Activated CD8-positive, alpha-beta T cell treated with anti-CD3 and anti-CD28 coated beads for 36 hours (primary cell): Measurements from ENCODE around the gene BMP4. TPM values are rescaled to one million over a fixed set of nuclear protein-coding genes. Genes with fewer than 3 reads are reported as not detected.

ENCODE experiments used
- ATAC-seq: fragments of 200-7000 bp; cut with Tn5 transposase; one replicate; pipeline ENCODE4 v1.10.0; 2021; ENCODE audit warnings: mild to moderate bottlenecking, moderate library complexity
- CTCF ChIA-PET: fragments of 350-600 bp; sonication (Branson Sonifier 250); formaldehyde crosslinking; loops from one replicate; lab custom pipeline; 2021; ENCODE audit warnings: antibody characterized with exemption; lab: Charles Lee
- POLR2A ChIA-PET: fragments of 350-600 bp; sonication (Branson Sonifier 250); formaldehyde crosslinking; loops from one replicate; lab custom pipeline; 2021; ENCODE audit warnings: antibody characterized with exemption; lab: Charles Lee
- DNase-seq: peaks from one replicate; pipeline ENCODE4 v3.0.0-alpha.2; 2020
- H3K27ac Mint-ChIP-seq: one replicate; pipeline ENCODE4 v1.8.0; 2021; ENCODE audit warnings: mild to moderate bottlenecking, mixed read lengths
- H3K27me3 Mint-ChIP-seq: one replicate; pipeline ENCODE4 v1.8.0; 2021; ENCODE audit warnings: mixed read lengths
- H3K36me3 Mint-ChIP-seq: one replicate; pipeline ENCODE4 v1.8.0; 2021; ENCODE audit warnings: low read depth, mixed read lengths
- H3K4me1 Mint-ChIP-seq: one replicate; pipeline ENCODE4 v1.8.0; 2021; ENCODE audit warnings: low read depth, mixed read lengths
- H3K4me3 Mint-ChIP-seq: one replicate; pipeline ENCODE4 v1.8.0; 2021; ENCODE audit warnings: mild to moderate bottlenecking, moderate library complexity, mixed read lengths
- H3K9me3 Mint-ChIP-seq: one replicate; pipeline ENCODE4 v1.8.0; 2021; ENCODE audit warnings: mixed read lengths
- intact Hi-C: fragments of 100-400 bp; cut with micrococcal nuclease; formaldehyde crosslinking; loops from one replicate; pipeline ENCODE4 v1.10.0; 2022
- total RNA-seq, 2 experiments: library from RNA; stranded (reverse); gene quantifications; one replicate each; pipeline ENCODE4 v1.2.3, GENCODE V29; 2021
- TF ChIP-seq, protein P1 (sequence below): fragments of 200-600 bp; IDR thresholded peaks from one replicate; pipeline ENCODE4 v1.8.0; 2022; ENCODE audit warnings: antibody characterized with exemption, mild to moderate bottlenecking

Gene BMP4
- total RNA-seq, 2 experiments from 2014 or later, result not detected

DNA sequence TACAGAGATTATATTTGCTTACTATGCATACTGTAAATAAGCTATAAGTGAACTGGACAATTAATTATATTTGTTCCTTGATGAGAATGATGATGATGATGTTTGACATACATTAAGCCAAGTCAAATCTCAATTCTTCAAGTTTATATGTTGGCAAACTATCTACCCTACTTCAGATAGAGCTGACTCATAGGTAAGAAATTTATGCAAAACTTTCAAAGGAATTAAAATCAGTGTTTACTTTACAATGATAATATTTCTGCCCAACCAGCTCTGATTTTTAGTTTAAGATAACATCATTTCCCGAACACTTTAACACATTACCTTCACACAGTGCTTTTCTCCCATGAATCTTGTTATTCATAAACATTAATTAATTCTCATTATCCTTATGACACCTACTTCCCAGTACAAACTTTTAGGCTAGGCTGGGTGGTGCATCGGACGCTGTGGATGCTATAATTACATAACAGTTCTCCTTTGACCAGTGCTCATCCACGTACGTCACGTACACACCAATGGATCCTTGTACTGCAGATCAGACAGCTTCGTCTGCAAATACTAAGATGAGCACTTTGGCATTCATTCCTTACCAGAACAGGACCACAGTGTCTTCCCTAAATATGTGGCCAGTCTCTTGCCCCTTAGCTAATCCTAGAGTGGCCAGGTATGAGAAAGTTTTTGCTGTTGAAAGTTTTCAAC is 18.3 kb downstream of the BMP4 start:
- Mint-ChIP-seq H3K4me3 (no peak overlapping the region), H3K4me1 (no peaks in the 10 kb centered on the region), H3K27me3 (peaks cover 4% of the 10 kb centered on the region), H3K27ac (no peak overlapping the region), H3K36me3 (no peaks in the 10 kb centered on the region), H3K9me3 (no peaks in the 10 kb centered on the region)
- ATAC-seq, result no peak
- intact Hi-C loops, result no loop called here
- no peak for DNase-seq
- TF ChIP-seq, protein P1, sequence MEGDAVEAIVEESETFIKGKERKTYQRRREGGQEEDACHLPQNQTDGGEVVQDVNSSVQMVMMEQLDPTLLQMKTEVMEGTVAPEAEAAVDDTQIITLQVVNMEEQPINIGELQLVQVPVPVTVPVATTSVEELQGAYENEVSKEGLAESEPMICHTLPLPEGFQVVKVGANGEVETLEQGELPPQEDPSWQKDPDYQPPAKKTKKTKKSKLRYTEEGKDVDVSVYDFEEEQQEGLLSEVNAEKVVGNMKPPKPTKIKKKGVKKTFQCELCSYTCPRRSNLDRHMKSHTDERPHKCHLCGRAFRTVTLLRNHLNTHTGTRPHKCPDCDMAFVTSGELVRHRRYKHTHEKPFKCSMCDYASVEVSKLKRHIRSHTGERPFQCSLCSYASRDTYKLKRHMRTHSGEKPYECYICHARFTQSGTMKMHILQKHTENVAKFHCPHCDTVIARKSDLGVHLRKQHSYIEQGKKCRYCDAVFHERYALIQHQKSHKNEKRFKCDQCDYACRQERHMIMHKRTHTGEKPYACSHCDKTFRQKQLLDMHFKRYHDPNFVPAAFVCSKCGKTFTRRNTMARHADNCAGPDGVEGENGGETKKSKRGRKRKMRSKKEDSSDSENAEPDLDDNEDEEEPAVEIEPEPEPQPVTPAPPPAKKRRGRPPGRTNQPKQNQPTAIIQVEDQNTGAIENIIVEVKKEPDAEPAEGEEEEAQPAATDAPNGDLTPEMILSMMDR, result no peak
- ChIA-PET CTCF (interaction anchor here (1.4 kb wide), 1 partner anchor 20 kb away, joined by 3 read pairs; no protein-coding TSS in a partner anchor), POLR2A (interaction anchor here (1.0 kb wide), 1 partner anchor 142 kb away, joined by 3 read pairs; no protein-coding TSS in a partner anchor)

DNA sequence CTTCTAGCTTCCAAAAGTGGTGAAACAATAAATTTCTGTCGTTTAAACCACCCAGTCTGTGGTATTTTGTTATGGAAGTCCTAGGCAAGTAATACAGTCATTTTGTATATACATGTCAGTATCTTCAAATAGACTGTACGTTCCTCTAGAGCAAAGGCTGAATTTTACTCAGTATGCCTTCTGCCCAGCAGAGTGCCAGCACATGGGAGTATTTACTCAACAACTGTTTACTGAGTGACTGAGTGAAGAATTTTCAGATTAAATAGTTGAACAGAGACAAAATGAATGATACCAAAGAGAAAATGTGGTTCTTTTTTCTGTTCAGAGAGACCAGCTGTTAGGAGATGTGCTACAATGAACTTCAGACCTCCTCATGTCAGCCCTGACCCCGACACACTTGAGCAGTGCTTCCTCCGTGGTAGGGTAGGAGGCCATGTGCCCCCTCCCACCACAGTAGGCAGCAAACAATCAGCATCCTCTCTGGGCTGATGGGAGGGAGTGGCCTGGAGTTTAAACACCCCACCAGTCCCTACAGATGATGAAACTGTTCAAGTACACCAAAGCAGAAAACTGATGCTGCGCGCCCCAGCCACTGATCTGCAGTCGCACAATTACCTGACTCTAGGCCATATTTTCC is 21.7 kb downstream of the BMP4 start:
- ATAC-seq, result no peak
- no peak overlapping the region for H3K27ac Mint-ChIP-seq
- CTCF ChIA-PET, result interaction anchor here (1.2 kb wide), 1 partner anchor 394 kb away, joined by 3 read pairs; no protein-coding TSS in a partner anchor
- intact Hi-C loops, result loop anchor here (5.0 kb wide), 1 partner anchor 242 kb away; no protein-coding TSS in a partner anchor
- H3K36me3 Mint-ChIP-seq, result no peaks in the 10 kb centered on the region
- TF ChIP-seq, protein P1, result no peak
- POLR2A ChIA-PET, result no interaction called here
- H3K27me3 Mint-ChIP-seq, result peaks cover 1% of the 10 kb centered on the region
- DNase-seq, result no peak
- no peaks in the 10 kb centered on the region for H3K4me1 Mint-ChIP-seq
- no peak overlapping the region for H3K4me3 Mint-ChIP-seq
- H3K9me3 Mint-ChIP-seq, result no peaks in the 10 kb centered on the region

DNA sequence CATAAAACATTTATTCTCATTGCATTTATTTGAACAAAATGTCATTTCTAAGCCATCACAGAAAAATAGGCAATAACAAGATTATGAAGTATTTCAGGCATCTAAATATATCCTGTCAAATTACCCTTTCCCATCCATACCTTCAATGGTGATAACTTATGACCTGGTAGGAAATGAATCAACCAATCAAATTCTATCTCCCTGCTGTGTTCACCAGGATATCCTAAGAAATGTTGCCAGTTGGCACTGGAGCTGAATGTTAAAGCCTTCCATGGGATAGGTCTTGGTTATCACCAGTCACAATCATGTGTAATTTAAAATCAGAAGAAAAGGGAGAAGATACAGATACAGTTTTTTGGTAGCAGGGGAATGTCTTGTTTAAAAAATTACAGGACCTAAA is 23.7 kb downstream of the BMP4 start:
- Mint-ChIP-seq H3K4me3 (no peak overlapping the region), H3K27ac (no peak overlapping the region), H3K36me3 (no peaks in the 10 kb centered on the region), H3K4me1 (no peaks in the 10 kb centered on the region), H3K9me3 (no peaks in the 10 kb centered on the region), H3K27me3 (peaks cover 1% of the 10 kb centered on the region)
- intact Hi-C loops, result loop anchor here (5.0 kb wide), 1 partner anchor 244 kb away; no protein-coding TSS in a partner anchor
- ATAC-seq (no peak), DNase-seq (no peak)
- CTCF ChIA-PET, result no interaction called here
- TF ChIP-seq, protein P1, result no peak
- POLR2A ChIA-PET, result no interaction called here

DNA sequence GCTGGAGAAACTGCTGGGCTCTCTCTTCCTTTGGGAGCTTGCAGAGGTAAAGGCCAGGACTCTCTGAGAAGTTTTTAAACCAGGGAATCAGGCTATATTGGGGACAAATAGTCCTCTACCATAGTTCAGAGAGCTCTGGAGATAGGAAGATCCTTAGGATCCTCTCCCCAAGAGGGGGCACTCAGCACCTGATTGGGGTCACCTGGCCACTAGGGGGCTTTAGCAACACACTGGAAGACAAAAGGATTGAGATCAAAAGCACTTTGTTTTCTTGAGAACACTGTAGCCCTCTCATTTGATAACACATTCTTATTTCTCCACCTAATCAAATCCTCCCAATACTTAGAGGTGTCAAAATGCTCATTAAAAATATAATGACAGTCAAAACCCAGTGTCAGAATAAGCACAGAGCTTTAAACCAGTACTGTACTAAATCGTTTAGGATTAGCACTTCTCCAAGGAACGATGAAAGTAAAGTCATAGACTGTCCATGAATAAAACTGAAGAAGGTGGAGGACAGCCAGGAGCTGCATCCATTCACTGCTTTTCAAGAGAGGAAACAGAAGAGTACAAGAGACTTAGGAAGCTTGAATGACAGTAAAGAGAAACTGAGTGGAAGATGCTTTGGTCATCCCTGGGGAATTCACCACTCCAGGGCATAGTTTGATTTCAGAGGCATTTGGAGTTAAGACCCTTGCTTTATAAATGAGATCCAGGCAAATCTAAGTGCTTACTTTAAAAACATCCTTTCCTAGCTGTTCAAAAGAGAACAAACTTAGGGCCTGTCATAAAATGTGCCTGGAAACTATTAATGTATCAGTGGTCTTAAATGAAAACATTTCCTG is 26.5 kb downstream of the BMP4 start:
- Mint-ChIP-seq H3K27me3 (peaks cover 2% of the 10 kb centered on the region), H3K4me1 (no peaks in the 10 kb centered on the region), H3K36me3 (no peaks in the 10 kb centered on the region), H3K9me3 (no peaks in the 10 kb centered on the region), H3K27ac (no peak overlapping the region), H3K4me3 (no peak overlapping the region)
- ATAC-seq, result no peak
- ChIA-PET POLR2A (interaction anchor here (1.3 kb wide), 1 partner anchor 23 kb away, joined by 3 read pairs; no protein-coding TSS in a partner anchor), CTCF (interaction anchor here (0.6 to 2.1 kb wide), 8 partner anchors 10 to 399 kb away, joined by 3 to 10 read pairs (median 3); no protein-coding TSS in a partner anchor)
- intact Hi-C loops, result loop anchor here (5.0 kb wide), 1 partner anchor 247 kb away; no protein-coding TSS in a partner anchor
- TF ChIP-seq, protein P1, result peak; percentile 47
- peak; percentile 62 for DNase-seq
